Activated CD4-positive, alpha-beta T cell treated with anti-CD3 and anti-CD28 coated beads for 48 hours (primary cell): ENCODE measurements around the gene FCHSD2.
"Not testable (repeated sequence)": the region's sequence is repeated elsewhere in the genome, so short reads cannot be mapped to it uniquely, and the experiment has no call there.

Source experiments
- DNase-seq: peaks from one replicate; pipeline ENCODE4 v3.0.0-alpha.2; 2020

FCHSD2 gene

DNA sequence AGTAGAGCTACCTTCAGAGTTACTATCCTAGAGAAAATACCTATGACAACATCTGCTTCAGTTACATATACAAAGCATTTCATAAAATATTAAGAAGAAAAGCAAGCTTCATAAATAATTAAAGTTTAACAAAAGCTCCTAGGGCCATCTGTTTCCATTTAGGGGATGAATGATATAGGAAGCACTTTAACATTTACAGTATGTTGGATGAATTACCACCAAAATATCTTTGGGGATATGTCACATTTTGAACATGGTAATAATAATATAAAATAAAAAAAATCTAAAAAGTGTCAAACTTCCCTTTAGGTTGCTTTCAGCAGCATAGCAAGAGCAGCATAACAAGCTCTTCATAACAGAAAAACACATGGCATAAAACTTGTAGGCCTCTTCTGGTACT is 223.3 kb downstream of the FCHSD2 start:
- no peak for DNase-seq

DNA sequence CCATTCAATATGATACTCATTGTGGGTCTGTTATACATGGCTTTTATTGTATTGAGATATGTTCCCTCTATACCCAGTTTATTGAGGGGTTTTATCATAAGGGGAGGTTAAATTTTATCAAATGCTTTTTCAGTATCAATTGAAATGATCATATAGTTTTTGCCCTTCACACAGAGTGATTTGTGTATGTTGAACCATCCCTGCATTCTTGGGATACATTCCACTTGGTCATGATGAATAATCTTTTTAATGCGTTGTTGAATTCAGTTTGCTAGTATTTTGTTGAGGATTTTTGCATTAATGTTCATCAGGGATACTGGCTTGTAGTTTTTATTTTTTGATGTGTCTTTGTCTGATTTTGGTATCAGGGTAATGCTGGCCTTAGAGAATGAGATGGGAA is 229.9 kb downstream of the FCHSD2 start:
- no peak for DNase-seq

DNA sequence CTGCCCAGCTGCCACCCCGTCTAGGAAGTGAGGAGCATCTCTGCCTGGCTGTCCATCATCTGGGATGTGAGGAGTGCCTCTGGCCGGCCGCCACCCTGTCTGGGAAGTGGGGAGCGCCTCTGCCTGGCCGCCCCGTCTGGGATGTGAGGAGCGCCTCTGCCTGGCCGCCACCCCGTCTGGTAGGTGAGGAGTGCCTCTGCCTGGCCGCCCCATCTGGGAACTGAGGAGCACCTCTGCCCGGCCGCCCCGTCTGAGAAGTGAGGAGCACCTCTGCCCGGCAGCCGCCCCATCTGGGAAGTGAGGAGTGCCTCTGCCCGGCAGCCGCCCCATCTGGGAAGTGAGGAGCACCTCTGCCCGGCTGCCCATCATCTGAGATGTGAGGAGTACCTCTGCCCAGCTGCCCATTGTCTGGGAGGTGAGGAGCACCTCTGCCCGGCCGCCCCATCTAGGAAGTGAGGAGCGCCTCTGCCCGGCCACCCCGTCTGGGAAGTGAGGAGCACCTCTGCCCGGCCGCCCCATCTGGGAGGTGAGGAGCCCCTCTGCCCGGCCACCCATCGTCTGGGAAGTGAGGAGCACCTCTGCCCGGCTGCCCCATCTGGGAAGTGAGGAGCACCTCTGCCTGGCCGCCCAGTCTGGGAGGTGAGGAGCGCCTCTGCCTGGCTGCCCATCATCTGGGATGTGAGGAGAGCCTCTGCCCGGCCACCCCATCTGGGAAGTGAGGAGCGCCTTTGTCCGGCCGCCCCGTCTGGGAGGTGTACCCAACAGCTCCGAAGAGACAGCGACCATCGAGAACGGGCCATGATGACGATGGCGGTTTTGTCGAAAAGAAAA is 232.3 kb downstream of the FCHSD2 start:
- DNase-seq = not testable (repeated sequence)

DNA sequence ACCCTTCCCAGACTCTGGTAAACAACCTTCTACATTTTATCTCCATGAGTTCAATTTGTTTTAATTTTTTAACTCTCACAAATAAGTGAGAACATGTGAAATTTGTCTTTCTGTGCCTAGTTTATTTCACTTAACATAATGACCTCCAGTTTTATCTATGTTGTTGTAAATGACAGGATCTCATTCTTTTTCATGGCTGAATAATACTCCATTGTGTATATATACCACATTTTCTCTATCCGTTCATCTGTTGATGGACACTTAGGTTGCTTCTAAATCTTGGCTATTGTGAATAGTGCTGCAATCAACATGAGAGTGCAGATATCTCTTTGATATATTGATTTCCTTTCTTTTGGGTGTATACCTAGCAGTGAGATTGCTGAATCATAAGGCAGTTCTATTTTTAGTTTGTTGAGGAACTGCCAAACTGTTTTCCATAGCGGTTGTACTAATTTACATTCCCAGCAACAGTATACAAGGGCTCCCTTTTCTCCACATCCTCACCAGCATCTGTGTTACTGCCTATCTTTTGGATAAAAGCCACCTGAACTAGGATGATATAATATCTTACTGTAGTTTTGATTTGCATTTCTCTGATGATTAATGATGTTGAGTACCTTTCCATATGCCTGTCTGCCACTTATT is 234.0 kb downstream of the FCHSD2 start:
- no peak for DNase-seq

DNA sequence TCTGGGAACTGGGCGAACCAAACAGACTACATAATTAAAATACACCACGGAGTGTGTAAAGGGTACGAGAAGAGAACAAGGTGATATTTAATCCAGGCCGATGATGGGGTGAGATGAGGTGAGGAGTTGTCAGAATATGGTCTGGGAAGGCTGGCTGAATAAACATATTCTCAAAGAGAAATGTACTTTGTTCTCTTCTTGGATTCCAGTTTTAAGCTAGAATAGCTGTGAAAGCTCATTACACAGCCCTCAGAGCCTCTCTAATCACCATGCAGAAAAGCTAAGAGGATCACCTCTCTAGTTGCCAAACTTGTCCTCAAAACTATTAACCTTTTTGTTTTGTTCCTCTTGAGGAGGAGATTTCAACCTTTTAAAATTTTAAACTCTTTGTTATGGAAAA is 238.1 kb downstream of the FCHSD2 start:
- DNase-seq = no peak

DNA sequence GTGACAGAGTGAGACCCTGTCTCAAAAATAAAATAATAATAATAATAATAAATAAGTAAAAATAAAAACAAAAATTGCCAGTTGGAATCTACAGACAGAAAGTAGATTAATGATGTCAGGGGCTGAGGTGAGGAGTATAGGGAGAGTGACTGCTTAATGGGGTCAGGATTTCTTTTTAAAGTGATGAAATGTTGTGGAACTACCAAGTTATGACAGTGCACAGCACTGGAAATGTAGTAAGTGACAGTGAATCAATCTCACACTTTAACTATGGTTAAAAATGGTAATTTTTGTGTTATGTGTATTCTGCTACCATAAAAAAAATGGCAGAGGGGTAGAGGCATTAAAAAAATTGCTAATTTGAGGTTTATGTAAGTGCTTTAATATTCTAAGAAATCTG is 240.7 kb downstream of the FCHSD2 start:
- DNase-seq = no peak

DNA sequence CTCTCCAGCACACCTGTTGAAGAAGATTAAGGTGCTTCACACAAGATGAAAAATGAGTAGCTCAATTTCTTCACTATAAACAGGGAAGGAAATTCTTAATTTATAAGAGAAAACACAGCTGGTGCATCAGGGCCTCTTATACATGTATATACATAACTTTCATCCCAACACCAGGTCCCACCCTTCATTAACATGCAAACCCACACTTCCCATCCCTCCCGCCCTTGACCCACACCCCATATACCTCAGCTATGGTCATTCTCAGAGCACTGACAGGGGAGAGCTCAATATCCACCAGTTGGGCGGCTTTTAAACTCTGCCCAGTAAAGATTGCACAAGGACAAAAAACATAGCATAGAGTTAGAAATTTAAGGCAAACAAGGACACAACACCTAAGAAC is 242.1 kb downstream of the FCHSD2 start:
- DNase-seq = no peak

DNA sequence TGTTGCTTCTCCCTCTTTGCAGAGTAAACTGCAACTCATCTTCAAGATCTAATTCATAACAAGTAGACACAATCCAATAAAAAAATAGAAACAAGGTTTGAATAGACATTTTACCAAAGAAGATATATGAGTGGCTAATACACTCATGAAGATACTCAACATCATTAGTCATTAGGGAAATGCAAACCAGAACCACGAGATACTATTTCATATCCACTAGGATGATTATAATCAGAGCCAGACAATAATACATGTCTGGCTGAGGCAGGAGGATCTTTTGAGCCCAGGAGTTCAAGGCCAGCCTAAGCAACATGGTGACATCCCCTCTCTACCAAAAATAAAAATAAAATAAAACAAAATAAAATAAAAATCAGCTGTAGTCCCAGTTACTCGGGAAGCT is 242.9 kb downstream of the FCHSD2 start:
- no peak for DNase-seq

DNA sequence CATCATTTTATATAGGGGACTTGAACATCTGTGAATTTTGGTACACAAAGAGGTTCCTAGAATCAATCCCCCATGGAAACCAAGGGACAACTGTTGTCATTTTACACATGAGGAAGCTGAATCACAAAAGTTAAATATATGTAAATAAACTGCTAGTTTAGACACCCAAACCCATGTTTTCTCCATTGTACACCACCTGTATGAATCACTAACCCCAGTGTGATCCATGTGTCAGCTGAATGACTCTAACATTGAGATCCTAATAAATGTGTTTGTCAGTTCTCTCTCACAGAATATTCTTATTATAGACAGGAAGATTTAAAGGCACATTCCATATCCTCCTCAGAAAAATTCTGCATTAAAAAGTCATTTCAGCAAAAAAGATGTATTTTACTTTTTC is 244.6 kb downstream of the FCHSD2 start:
- DNase-seq = no peak

DNA sequence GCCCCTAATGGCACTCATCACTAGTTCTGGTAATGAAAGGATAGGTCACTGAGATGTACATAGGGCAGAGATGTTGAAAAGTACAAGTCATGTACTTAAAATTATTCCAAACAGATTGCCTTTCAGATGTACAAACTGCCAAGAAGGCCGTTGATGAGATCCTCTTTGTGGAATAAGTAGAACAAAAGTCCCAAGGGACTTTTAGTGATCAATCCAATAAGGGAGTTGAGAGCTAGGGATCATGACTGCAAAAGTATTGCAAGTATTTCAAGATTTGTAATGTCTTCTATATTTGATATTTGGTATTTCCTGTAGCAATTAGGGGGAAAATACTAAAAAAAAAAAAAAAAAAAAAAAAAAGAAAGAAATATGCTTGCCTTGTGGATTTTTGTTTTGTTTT is 245.7 kb downstream of the FCHSD2 start:
- DNase-seq = no peak

DNA sequence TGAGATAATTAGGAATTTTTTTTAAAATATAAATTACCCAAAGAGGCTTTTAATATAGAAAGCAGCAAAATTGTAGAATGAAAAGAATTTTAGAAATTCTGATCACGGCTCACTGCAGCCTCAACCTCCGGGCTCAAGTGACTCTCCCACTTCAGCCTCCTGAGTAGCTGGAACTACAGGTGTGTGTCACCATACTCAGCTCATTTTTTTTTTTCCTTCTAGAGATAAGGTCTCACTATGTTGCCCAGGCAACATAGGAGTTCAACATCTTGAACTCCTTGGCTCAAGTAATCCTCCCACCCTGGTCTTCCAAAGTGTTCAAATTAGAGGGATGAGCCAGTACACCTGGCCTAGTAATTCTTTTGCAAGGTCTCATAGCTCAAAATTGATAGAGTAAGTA is 251.2 kb downstream of the FCHSD2 start:
- DNase-seq = no peak

DNA sequence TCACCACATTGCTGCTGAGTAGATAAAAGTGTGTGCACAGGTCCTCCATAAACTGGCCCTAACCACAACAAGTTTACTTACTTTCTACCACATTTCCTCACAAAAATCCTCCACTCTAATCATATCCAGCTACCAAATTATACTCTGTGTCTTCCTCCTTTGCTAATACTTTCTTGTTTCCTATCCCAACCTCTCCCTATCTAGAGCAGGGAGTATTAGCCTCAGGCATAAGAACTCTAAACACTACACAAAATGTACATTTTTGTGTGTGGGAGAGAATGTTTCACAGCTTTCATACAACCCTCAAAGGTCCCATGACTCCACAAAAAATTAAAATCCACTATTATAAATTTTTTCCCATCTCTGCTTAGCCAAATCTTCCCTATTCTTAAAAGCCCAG is 255.5 kb downstream of the FCHSD2 start:
- DNase-seq = no peak

DNA sequence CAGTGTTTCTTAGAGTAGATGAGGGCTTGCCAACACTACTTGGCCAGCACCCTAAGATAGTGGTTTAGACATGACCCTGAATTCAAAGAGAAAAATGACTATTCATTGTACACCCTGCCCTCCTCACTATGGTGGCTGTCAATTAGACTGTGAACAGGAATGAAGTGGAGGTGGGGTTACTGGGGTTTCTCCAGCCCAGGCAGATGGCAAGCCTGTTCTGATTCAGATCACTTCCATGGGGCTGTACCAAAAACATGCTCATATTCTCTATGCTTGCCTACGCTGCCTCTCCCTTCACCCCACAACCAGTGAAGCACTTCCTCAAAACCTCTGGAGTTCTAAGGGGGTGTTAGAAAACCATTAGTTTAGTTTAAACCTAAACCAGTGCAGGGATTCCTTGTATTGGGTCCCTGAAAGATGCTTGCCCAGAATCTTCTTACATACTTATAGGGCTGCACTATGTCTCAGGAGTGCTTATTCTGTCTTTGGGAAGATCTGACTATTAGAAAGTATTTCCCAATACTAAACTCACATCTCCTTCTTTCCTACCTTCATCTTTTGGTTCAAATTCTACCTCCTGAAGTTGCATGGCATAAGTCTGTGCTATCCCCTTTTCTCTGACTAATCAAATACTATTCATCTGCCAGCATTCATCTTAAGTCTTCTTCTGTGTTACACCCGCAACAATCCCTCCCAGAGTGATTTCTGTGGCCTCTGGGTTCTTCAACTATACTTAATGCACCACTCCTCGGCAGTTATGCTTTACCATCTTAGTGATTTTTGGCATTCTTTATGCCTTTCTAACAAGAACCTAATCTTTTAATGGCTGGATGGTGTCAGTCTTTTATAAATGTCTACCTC is 256.1 kb downstream of the FCHSD2 start:
- no peak for DNase-seq

DNA sequence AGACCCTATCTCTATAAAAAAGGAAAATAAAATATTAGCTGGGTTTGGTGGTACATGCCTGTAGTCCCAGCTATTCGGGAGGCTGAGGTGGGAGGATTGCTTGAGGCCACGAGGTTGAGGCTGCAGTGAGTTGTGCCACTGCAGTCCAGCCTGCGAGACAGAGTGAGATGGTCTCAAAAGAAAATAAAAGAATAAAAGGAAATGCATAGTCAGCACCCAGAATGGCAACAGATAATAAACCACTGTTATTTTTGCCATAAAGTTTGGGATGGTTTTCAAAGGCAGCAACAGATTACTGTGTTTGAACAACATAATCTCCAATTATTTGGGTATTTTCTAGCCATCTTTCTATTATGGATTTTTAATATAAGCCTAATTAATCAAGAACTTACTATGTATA is 266.0 kb downstream of the FCHSD2 start:
- no peak for DNase-seq

DNA sequence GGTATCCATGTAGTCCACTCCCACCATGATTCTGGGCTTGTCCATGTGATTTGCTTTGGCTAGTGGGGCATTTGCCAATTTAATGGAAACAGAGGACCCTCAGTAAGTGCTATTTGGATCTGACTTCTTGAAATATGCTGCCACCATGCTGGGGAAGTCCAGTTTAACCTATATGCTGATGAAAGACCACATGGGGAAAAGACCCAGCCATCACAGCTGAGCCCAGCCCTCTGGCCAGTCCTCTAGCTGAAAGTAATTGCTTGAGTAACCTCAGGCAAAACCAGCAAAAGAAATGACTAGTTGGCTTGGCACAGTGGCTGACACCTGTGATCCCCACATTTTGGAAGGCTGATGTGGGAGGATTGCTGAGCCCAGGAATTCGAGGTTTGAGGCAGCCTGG is 266.4 kb downstream of the FCHSD2 start:
- no peak for DNase-seq

DNA sequence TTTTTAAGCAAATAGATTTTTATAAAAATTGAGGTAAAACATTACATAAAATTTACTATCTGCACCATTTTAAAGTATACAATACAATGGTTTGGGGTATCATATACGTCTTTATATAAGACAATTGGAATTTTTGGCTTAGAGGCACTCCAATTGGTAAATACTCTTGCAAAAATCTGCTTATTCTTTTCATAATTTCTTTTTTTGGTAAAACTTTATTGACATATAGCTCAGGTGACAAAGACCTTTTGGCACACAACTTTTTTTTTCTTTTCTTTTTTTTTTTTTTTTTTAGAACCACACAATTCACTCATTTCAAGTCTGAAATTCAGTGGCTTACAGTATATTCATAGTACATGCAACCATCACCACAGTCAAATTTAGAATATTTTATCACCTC is 270.1 kb downstream of the FCHSD2 start:
- DNase-seq = no peak

DNA sequence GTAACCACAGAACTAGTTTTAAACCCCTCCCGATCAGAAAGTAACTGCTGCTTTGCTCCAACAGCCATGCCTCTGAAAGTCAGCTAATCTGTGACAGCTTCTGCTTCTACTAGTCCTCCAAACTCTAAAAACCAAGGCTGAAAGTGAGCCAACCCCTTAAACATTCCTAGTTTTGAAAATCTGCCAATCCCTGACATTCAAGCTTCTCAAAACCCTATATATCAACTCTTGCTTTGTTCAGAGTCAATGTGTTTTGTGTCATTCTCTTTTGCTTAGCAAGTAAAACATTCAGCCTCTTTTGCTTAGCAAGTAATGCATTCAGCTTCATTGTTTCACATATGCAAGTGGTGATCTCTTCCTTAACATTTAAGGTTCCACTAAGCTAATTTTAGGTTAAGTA is 271.0 kb downstream of the FCHSD2 start:
- DNase-seq = no peak

DNA sequence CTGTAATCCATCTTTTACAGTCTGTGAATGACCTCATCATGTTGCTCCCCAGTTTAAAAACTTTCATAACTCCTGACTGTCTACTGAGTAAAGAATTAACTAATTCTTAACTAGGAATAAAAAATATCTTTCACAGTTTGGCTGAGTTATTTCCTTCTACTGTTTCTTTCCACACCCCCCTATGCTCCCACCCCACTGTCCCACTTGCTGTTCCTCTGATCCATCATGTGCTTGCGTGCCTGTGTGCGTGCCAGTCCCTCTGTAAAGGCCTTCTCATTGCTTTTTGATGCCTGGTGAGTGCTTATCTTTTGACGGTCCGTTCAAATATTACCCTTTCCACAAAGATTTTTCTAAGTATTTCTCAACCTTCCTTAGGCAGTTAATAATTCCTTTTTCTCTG is 272.3 kb downstream of the FCHSD2 start:
- no peak for DNase-seq

DNA sequence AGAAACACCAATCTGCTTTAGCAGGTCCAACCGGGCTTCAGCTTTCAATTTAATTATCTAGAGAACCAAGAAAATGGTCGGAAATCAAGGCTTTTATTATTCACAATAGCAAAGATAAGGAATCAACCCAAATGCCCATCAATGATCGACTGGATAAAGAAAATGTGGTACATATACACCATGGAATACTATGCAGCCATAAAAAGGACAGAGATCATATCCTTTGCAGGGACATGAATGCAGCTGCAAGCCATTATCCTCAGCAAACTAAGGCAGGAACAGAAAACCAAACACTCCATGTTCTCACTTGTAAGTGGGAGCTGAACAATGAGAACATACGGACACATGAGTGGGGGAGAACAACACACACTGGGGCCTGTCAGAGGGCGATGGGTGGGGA is 274.1 kb downstream of the FCHSD2 start:
- no peak for DNase-seq

DNA sequence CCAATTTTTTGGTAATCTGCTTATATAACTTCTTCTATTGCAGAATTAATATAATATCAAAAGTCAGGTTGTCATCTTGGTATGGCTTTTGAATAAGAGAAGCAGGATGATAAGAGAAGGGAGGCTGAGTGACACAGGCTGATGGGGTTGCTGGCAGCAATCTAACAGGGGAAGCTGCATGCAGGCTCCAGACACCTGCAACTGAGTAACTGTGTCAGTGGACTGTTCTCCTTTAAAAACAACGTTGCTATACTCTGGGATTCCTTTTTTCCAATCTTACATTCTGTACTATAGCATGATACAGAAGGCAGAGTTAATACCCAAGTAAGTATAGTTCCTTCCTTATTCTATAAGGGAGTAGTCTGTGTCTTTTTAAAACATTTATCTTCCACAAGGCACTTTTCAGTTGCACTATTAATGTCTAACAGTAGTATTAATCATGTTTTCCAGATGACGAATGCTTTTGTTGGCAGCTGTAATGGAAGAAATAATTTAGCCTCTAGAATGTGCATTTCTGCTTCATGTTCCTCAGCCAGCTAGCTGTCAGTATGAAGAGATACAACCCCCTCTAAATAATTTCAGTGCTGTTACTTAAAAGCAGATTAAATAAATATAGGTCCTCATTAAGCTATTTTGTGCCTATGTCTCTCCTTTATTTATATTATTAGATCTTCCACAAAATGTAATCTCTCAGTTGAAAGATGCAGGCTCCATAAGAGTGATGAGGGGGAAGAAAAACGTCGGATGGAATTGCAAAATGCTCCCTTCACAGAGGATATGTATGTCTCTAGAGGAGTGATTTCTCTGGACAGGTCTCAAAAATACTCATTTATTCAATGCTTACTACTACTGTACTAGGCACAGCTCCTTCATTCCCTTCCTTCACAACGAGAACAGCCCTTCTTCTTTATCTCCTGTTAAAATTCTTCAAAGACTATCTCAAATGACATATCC is 277.1 kb downstream of the FCHSD2 start:
- no peak for DNase-seq

DNA sequence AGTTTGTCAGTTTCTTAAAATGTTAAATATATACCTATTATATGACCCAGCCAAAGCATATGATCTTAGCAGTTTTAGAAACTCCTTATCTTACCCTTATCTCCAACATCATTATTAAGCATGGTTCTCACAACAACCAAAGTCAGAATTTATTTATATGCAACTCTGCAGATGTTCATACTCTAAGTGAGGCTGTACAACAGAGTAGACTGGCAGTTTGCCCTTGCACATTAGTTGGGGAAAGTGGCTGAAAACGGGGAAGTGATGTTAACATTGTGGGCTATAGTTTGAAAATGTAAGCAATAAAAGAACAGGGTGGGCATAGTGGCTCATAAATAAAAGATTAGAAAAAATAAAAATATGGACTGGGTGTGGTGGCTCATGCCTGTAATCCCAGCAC is 278.2 kb downstream of the FCHSD2 start:
- DNase-seq = no peak

DNA sequence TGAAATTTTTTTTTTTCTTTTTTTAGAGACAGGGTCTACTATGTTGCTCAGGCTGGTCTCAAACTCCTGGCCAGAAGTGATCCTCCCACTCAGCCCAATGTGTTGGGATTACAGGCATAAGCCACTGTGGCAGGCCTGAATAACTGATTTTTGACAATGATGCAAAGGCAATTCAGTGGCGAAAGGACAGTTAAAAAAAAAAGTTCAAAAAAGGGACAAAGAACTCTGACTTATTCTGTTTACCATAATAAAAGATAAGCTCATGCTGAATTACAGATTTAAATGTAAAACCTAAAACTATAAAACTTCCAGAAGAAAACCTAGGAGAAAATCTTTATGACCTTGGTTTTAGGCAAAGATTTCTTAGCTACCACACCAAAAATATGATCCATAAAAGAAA is 279.0 kb downstream of the FCHSD2 start:
- DNase-seq = no peak

DNA sequence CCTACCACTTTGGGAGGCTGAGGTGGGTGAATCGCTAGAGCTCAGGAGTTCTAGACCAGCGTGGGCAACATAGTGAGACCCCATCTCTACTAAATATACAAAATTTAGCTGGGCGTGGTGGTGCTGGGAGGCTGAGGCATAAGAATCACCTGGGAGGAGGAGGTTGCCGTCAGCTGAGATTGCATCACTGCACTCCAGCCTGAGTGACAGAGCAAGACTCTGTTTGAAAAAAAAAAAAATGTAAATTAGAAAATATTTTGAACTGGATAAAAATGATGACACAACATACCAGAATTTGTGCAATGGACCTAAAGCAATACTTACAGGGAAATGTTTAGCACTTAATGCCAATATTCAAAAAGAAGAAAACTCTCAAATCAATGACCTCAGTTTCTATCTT is 281.5 kb downstream of the FCHSD2 start:
- DNase-seq = no peak
